Measurements from ENCODE around the gene ZNF616.

GRCh38 chr19:52170304-52170703 is 30.6 kb upstream of the ZNF616 start:
- no peak for TF ChIP-seq POLR2A (IDR thresholded peaks at IDR 0.05; ENCODE audit: low read depth, low read length)
- no peak for TF ChIP-seq POLR2AphosphoS5 (IDR thresholded peaks at IDR 0.05; ENCODE audit: low read depth, low read length)

Data from GM12892 (cell line).